ENCODE data around the gene EPB41L2.
"Not testable (repeated sequence)": the region's sequence is repeated elsewhere in the genome, so short reads cannot be mapped to it uniquely, and the experiment has no call there.

Gene EPB41L2

DNA sequence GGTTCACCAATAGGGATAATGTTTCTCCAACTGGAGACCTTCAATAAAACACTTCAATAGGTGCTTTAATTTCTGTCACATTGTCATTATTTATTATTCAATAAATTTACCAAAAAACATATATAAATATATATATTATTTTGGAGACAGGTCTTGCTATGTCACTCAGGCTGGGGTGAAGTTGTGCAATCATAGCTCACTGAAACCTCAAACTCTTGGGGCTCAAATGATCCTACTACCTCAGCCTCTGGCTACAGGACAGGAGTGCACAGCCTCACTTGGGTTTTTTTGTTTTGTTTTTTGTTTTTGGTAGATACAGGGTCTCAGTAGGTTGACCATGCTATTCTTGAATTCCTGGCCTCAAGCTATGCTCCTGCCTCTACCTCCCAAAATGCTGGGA lies 226.0 kb downstream of the EPB41L2 start:
- DNase-seq (ENCODE audit: low read depth): no peak

DNA sequence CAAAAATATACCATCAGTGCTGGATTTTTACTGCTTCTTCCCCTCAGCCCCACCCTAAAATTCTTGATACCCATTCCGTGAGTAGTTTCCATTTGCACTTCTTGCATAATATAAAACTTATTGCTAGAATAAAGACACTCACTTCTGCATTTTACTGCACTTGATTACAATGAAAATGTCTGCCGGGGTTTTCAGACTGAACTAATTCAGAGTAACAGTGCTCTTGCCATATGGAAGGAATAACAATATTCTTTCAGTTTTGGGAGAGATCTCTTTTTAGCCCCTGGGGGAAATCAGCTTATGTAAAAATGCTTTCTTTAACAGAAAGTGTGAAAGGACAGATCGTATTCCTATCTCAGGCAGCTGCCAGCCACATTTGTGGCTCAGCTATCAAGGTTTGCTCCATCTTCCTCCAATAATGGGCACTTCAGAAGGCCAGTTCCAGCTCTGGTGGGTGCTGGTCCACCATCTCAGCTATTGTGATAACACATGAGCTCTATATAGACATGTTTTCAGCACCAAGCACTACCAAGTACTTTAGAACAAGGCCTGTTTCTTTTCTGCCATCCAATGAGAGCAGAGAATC lies 226.9 kb downstream of the EPB41L2 start:
- DNase-seq (ENCODE audit: low read depth): no peak

DNA sequence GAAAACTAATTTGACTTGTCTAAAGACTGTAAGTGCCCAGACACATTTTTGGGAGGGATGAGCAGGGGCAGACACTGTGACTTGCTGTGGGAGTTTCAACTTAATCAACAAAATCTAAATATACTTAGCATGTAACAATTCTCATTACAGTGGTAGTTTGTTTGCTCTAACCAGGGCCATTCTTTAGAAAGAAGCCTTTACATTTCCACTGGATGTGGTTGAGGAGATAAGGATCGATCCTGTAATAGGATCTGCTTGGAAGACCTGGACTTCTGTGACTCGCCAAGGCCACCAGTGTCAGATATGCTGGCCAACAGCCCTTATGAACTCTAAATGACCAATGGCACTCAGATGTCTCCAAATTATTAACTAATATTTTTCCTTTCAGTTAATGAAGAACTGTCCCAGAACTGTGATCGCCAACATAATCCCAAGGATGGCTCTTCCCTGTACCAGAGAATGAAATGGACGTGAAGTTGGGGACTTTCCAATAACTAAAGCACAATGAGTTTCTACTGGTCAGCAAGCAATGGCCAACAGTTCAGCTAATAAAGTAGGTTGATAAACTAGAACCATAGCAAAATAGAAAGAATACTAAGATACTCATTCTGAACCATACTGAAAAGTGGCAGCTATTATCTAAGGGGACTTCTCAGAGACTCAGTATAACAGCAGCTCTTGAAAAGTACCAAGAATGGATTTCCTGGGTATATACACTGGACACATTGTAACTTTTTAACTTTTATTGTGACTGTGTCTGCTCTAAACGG lies 228.4 kb downstream of the EPB41L2 start:
- DNase-seq (ENCODE audit: low read depth): no peak

DNA sequence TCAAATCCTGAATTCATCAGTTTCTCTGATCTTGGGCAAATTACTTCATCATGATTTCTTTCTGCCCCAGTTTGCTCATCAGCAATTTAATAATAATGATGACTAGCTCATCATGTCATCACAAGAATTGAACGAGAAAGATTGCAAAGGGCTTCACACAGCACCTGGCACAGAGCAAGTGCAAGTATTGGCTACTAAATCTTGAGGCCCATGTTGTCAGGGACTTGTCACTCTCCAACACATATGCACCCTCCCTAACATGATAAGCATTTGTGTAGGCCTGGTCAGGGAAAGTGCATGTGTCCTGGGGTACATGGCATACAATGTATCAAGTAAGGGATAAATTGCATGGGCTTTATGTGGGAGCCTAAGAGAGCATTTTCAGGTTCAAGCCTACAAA lies 229.5 kb downstream of the EPB41L2 start:
- DNase-seq (ENCODE audit: low read depth): no peak

DNA sequence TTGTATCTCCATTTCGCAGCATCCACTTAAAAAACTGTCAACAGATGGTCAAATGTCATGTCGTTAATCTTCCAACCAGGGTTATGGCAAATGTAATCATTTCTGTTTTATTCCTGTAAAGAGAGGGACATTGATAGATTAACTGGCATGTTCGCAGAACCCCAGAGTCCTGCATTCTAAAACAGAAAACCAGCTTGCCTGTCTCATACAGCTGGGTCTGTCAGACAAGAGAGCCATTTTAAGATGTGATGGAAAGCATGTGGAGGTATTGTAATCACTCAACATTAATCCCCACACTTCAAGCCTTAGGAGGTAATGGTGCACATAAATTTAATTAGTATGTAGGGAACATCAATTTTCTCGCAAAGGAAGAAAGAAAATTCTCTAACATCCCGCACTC lies 231.4 kb downstream of the EPB41L2 start:
- DNase-seq (ENCODE audit: low read depth): no peak

DNA sequence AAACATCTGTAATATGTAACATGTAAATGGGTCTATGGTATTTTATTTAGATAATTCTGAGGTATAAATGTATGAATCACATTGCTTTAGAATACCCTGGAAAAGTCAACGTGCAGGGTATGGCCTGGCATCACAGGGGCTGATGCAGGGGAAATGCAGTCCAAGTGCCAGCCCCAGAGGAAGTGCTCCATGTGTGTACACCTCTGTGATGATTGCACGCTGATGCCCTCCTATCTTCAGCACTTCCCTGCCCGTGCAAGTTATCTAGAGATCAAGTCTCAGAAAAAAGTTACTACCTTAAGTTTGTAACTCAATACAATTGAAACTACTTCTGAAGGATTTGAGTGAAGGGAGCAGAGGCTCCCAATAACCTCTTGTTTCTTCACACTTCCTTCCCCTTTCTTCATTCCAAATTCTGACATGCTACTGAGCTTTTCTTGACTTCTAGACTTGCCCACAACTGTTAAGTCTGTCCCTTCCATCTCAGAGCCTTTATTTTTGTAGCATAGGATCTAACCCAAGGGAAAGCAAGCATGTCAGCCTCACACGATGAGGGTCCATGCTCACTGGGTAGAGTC lies 233.6 kb downstream of the EPB41L2 start:
- no peak for DNase-seq (ENCODE audit: low read depth)

DNA sequence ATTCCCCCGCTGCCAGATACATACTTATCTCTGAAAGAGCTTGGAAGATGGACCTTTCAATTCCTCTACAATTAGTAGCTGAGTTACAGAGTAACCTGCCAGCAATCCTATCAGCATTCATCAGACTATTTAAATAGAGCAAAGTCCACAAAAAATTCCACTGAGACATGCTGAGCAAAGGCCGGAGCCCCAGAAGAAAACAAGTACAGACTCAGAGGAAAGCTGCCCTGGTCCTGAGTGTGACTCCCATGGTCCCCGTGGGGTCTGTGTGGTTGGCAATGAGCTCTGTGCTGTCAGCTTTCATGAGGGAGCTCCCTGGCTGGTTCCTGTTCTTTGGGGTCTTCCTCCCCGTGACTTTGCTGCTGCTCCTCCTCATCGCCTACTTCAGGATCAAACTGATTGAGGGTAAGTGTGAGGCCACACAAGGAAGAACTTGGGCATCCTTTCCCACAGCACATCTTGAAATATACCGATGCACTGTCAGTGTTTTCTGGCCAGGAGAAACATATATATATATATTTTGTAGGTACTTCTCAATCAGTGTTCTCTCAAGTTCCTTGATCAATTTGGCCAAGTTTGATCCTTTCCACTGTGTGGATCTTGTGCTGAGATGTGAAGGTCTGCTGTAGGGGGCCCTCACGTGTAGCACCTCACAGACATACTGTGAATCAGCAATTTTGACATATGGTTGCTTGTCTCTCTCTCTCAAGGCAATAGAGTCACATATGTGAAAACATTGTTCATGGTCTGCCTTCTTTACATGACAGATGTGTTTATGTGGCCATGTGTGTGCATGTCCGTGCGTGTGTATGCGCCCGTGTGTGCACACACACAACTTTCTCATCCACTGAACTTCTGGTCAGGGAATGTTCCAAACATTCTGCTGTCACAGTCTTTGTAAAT lies 235.5 kb downstream of the EPB41L2 start, which contains the start of gene SMLR1:
Gene SMLR1 (plus strand): TSS at position 160 of the 903 bp plus-strand sequence. CDS start 8 bp downstream, at position 168.
- DNase-seq (ENCODE audit: low read depth): no peak

DNA sequence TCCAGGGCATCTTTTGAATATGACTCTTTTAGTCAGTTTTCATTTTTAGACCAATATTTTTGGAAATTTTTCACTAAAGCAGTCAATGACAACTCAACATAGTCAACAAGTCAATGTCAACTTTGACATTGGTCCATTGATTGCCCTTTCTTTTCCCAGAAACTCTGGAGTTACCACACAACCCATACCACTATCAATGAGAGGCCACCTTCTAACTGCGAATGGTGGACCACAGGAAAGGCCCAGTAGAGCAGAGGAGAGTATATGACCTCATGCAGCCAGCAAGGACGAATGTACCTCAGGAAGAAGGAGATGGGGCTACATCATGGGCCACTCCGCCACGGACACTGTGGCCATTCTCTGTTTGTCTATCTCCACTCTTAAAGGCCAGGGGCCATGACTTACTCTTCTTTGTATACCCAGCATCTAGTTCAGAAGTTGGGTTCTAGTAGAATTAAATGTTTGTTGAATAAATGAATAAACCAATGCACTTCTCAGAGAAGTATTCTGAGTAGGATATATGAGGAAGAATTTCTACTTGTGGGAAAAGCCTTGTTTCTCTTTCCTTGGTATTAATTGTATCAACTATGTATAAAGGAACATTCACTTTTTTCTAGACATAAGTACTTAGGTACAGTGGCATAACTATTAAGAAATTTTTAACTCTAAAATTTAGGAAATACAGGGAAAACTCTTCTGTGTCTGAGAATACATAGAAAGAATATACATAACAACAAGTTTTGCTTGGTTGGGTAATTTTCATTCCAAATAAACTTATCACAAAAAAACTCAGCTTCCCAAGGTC lies 236.4 kb downstream of the EPB41L2 start:
- DNase-seq (ENCODE audit: low read depth): no peak

DNA sequence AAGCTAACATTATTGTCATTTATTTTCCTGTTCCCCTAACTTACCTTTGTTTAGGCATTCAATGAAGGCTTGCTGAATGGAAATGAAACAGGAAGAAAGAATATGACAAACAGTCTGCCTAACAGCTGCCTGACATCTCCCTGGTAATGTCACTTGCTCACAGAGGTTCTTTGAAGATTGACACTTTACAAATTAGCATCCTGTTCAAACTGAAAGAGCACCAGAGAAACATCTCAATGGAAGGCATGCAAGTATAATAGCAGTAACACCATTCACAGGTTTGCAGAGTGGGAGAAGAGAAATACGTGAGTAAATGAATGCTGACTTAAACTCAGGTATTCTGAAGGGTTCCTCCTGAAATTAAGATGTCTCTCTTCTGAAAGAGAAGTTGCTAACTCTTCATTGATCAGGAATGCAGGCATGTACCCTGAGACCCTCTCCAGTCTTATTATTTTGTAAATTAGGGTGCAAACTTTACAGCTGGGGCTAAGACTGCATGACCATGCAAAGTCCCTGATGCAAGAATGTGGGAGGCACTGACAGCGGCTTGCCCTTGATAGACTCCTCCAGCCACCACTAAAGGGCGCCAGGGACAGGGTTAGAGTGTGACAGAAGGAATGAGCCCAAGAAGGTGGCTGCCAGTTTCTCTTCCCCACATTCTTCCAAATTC lies 237.1 kb downstream of the EPB41L2 start:
- DNase-seq (ENCODE audit: low read depth): no peak

DNA sequence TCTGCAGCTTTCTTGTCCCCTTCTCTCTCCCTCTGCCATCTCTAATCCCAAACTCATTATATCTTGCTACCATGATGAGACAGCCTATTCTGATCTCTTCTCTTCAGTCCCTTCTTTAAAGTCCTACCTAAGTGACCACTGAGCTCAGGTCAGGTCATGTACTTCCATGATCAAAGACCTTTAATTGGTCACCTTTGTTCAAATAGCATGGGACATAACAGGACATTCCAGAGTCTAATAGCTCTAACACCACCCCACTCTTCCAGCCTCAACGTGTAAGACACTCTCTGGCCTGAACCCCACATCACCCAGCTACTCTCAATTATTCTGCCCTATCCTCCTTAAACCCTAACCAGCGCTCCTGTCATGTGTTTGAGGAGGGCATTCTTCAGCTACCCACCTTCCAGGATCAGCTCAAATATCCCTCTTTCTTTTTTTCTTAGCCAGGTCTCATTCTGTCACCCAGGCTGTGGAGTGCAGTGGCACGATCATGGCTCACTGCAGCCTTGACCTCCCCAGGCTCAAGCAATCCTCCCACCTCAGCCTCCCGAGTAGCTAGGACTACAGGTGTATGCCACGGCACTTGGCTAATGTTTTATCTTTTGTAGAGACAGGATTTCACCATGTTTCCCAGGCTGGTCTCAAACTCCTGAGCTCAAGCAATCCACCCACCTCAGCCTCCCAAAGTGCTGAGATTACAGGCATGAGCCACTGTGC lies 237.9 kb downstream of the EPB41L2 start:
- no peak for DNase-seq (ENCODE audit: low read depth)

DNA sequence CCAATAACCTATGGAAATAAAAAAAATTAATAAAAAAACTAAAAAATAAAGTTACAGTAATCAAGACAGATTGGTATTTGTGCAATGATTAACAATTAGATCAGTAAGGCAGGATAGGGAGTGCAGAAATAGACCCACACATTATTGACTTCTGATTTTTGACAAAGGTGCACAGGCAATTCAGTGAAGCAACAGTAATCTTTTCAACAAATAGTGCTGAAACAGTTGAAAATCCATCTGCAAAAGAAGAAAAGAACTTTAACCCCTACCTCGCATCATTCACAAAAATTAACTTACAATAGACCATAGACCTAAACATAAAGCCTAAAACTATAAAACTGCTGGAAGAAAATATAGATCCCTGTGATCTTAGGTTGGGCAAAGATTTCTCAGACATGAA lies 240.3 kb downstream of the EPB41L2 start:
- DNase-seq (ENCODE audit: low read depth): no peak

DNA sequence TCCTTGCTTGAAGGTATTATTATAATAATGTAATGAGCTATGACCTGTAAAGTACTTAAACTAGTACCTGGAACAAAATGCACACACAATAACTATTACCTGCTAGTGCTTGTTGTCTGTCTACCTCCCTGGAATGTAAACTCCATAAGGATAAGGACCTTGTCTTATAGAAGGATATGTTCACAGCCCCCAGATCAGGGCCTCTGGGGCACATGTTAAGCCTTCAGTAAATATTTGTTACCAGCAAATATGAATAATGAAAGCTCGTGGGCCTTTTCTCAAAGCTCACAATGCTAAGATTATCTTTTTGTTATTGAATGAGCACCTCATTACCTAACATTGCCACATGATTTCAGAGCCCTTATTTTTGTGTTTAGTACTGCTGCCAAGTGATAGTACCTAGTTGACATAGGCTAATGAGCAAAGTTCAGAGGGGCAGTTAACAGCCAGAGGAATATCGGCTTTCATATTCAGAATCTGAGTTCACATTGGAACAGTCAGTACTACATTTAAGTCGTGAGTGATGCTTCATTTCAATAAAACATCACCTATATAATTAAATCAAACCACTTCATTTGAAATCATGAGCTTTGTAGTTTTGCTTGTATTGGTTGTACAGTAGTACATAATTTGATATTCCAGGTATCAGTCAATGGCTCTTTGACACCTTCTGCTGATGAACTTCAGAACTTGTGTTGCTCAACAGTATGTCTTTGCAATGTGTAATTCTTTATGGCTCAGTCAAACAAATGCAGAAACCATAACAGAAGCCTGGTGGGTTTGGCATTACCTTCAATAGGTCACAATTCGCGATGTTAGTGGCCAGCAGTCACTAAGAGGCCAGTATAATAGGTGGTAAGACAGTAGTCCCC lies 247.6 kb downstream of the EPB41L2 start:
- DNase-seq (ENCODE audit: low read depth): no peak

DNA sequence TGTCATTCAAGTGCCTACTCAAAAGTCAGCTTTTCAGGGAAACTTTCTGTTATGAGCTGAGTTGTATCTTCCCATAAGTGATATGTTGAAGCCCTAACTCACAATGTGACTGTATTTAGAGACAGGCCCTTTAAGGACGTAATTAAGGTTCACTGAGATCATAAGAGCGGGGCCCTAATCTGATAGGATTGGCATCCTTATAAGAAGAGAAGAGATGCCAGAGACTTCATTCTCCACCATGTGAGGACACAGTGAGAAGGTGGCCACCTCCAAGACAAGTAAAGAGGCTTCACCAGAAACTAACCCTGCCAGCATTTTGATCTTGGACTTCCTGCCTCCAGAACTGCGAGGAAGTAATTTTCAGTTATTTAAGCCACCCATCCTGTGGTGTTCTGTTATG lies 248.5 kb downstream of the EPB41L2 start:
- DNase-seq (ENCODE audit: low read depth): no peak

DNA sequence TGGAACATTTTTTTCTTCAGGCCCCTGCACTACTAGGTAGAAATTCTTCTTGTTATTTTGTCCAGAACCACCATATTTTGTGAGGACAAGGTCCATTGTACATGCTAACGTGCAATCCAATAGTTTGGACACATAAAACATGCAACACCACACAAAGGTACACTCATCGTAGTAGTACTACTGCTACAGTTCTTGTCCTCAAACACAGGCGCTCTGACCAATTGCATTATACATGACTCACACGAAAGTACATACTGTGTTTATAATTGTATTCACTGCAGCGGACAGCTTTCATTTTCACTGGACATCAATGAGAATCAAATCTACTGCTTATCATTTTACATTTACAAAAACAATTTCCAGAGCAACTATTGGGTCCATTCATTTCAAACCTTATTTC lies 251.1 kb downstream of the EPB41L2 start:
- no peak for DNase-seq (ENCODE audit: low read depth)

DNA sequence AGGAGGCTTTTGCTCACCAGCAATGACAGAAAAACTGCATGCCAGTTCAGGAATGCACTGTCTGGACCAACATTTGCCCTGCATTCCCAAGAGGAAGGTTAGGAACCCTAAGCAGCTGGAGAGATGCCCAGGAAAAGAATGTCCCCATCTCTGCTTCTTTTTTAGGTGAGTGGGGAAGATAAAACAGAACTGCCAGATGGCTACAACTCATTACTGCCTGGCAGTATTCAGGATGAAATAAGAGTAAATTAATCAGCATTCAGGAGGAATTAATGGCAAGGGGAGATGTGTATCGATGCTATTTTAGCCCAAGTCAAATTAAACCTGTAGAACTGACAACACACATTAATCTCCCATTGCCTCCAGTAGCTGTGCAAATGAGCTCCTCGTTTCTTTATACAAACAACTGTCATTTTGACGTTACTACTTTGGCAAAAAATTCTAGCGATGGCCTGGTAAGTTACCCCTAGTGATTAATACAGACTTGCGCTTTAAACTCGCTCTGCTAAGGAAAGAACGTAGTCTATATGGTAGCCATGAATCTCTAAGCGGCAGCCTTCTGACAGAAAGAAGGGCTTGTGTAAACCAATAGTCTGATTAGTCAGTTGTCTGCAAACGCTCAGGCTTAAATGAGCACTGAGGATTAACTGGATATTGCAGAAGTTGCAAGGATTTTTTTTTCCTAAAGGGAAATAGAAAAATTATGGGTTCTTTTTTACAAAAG lies 252.6 kb downstream of the EPB41L2 start:
- DNase-seq (ENCODE audit: low read depth): no peak

DNA sequence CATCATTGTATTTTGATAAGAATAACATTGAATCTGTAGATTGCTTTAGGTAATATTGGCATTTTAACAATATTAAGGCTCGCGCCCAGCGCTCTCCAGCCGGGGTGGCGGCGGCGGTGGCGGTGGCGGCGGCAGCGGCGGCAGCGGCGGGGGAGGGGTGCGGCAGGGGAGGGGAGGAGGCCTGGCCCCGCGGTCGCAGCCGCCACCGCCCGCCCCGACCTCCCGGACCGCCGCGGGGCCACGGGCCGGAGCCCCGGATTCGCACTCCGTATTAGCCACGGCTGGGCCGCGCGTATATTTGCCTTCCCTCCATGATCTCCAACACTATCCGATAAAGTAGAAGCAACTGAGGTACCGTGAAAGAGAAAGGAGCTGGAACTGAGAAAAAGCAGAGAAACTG lies 261.7 kb downstream of the EPB41L2 start:
- not testable (repeated sequence) for DNase-seq (ENCODE audit: low read depth)

DNA sequence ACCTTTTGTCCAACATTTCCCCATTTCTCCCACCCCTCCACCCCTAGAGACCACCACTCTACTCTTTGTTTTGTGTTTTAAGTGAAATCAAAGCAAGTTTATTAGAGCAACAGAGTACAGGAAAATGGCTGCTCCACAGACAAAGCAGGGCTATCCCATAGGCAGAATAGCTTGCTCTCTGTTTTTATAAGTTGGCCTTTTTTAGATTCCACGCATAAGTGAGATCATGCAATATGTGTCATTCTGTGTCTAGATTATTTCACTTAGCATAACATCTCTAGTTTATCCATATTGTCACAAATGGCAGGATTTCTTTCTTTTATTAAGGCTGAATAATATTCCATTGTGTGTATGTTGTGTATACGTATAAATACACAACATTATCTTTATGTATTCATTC lies 266.0 kb downstream of the EPB41L2 start:
- DNase-seq (ENCODE audit: low read depth): no peak

DNA sequence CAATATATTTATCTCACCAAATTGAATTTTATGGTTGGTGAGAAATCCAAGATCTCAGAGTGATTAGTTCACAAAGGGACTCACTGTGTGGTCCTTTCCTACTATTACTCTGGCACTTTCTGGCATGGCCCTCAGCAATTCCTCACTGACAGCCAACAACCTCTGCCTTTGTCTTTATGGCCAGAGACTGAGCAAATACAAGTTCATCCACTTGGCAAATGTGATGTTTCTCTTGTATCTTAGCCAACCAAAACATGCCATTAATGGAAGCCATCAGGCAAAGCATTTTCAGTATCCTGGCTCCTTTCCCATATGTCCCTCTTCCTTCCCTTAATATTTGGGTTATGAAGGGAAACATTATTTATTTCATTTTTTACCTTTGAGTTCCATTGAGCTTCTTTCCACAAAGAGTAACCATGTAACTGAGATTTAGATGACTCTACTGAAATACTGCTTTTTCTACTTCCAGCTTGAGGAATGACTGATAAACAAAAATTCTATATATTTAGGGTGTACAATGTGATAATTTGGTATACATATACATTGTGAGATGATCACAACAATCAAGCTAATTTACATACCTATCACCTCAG lies 266.6 kb downstream of the EPB41L2 start:
- DNase-seq (ENCODE audit: low read depth): no peak
